ENCODE measurements around the gene SRC.

Gene SRC

GRCh38 chr20:37416848-37417616 is 71.1 kb downstream of the SRC start:
- no peak for DNase-seq

GRCh38 chr20:37417617-37418467 is 71.9 kb downstream of the SRC start:
- no peak for DNase-seq

GRCh38 chr20:37418591-37419109 is 72.7 kb downstream of the SRC start:
- no peak for DNase-seq

GRCh38 chr20:37419307-37419706 is 73.4 kb downstream of the SRC start:
- no peak for DNase-seq

- no peak for DNase-seq
Observed at GRCh38 chr20:37419774-37420542, 74.0 kb downstream of the SRC start.

- DNase-seq: no peak
Observed at GRCh38 chr20:37420610-37421009, 74.7 kb downstream of the SRC start.

- DNase-seq: no peak
Observed at GRCh38 chr20:37421060-37421905, 75.3 kb downstream of the SRC start.

GRCh38 chr20:37421988-37422387 is 76.0 kb downstream of the SRC start:
- DNase-seq: no peak

GRCh38 chr20:37422791-37423286 is 76.9 kb downstream of the SRC start:
- no peak for DNase-seq

GRCh38 chr20:37423545-37423944 is 77.6 kb downstream of the SRC start:
- DNase-seq: no peak

GRCh38 chr20:37424062-37424851 is 78.3 kb downstream of the SRC start:
- no peak for DNase-seq

GRCh38 chr20:37425103-37425625 is 79.2 kb downstream of the SRC start:
- no peak for DNase-seq

- DNase-seq: no peak
Observed at GRCh38 chr20:37426106-37426505, 80.2 kb downstream of the SRC start.

GRCh38 chr20:37426978-37427377 is 81.0 kb downstream of the SRC start:
- no peak for DNase-seq

GRCh38 chr20:37430044-37430443 is 84.1 kb downstream of the SRC start:
- DNase-seq: no peak

GRCh38 chr20:37430778-37431460 is 85.0 kb downstream of the SRC start:
- no peak for DNase-seq

GRCh38 chr20:37431786-37432185 is 85.8 kb downstream of the SRC start:
- DNase-seq: no peak

GRCh38 chr20:37432606-37433005 is 86.7 kb downstream of the SRC start:
- DNase-seq: no peak

GRCh38 chr20:37435607-37436006 is 89.7 kb downstream of the SRC start:
- DNase-seq: no peak

- DNase-seq: no peak
Observed at GRCh38 chr20:37436527-37437186, 90.7 kb downstream of the SRC start.

Data from NCI-H2029 treated with DMSO at 0.1 percent for 48 hours (cell line).